T-helper 9 cell (primary cell): Measurements from ENCODE around the gene ADAT3.

Experiments
- DNase-seq: peaks from one replicate; pipeline ENCODE4 v3.0.0-alpha.2; 2020
- total RNA-seq, 2 donors: gene quantifications; one replicate each; lab custom pipeline; 2026; lab: John Stamatoyannopoulos, UW

ADAT3 gene
- total RNA-seq = 2.4 to 3.4 reads per million in 2 donors

DNA sequence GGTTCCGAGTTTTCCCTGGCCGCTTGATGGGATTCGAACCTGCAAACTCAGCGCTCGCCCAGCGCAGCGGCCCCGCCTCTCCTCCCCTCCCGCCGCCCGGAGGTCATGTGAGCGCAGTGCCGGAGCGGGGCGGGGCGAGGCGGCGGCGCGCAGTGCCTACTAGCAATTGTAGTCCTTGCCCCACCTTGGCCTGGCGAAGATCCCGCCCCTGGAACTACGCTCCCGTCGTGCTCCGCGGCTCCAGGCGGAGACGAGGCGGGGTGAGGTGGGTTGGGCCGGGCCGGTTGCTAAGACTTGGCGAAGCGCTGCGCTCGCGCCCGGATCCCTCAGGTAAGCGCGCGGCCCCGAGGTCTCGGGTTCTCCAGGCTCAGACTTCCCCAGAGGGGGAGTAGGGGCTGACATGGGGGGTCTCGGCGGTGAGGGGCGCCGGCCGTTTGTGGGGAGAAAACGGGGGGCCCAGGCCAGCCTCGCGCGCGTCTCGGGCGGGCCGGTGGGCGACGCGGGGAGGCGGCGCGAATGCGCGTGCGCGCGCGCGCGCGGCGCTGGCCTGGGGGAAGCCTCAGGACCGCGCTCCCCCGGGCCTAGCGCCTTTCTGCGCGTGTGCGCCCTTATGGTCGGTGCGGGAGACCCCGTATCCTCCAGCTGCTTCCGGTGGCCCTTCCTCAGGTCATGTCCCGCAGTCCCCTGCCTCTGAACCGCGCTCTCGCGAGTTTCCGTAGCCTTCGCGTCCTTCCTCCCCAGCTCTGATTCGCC is at the start of gene ADAT3, which contains the start of gene SCAMP4:
Gene ADAT3, plus strand, starts transcription at position 290 of the 753 bp plus-strand sequence. CDS start 6,649 bp downstream, outside the sequence.
Gene SCAMP4, plus strand, starts transcription at position 290 of the 753 bp plus-strand sequence. CDS start 9,621 bp downstream, outside the sequence.
- DNase-seq = peak; percentile 94

DNA sequence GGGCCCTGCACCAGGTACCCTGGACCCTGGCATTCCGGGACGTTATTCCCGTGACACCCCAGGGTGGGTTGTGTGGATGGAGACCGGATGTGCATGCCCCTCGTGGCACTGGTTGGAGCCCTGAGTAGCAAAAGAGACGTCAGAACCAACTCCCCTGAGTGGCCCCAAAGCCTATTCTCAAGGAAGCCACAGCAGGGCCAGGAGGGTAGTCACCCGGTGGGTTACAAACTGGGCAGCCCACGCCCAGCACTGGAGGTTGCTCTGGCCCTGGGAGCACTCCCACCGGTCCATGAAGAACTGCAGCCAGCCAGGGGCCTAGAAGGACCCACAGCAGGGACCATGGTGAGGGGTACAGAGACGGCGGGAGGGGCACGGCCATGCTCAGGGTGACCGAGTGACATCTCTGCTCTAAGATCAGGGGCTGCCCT is 49.4 kb upstream of the ADAT3 start:
- DNase-seq = no peak

DNA sequence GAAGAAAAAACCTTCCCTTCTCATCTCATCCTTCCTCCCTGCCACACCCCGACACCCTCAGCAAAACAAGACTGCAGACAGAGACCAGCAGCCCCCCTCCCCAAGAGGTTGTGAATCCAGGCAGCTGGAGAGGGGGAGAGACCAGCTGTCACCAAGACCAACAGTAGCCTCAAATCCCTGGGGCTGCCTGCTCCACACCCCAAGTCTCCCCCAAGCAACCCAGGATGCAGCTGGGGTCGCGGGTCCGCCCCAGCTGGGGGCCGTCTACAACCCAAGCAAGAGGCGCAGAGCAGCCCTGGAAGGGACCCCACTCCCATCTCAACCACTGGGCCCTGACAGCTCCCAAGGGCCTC is 48.9 kb upstream of the ADAT3 start:
- DNase-seq = no peak

DNA sequence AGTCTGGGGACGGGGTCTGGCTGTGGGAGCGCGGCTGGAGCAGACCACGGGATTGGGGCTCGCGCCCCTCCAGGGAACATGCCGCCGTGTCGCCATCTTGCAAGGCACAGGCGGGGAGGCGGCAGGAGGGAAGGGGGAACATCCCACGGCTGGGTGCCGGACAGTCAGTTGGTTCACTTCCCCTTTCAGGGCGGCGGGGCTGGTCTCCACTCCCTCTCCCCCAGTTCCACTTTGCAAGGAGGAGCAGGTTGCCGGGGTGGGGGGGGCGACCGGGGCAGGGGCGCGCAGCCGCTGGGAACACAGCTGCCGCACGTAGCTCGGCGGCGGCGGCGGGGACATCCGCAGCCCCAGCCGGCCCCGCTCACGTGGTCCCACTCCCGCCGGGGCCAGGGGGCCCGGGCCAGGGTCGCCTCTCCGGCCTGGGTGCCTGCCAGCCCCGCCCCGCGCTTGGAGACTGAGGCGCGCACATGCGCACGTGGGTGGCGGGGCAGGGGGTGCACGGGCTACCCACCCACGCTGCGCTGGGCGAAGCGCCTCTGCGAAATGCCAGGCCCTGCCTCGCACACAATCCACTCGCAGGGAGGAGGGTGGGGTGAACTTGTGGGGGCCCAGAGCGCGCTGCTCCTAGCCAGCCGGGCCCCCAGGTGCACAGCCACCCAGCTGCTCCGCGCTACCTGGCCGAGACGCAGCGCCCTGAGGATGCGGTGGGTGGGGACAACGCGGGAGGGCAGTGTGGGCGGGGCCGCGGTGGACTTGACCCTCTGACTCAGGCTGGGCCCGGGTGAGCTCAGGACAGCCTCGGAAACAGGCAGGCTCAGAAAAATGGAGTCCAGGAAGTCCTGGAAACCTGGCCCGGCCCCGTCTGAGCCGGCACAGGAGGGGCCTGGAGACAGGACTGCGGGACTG is 48.2 kb upstream of the ADAT3 start:
- DNase-seq = no peak

DNA sequence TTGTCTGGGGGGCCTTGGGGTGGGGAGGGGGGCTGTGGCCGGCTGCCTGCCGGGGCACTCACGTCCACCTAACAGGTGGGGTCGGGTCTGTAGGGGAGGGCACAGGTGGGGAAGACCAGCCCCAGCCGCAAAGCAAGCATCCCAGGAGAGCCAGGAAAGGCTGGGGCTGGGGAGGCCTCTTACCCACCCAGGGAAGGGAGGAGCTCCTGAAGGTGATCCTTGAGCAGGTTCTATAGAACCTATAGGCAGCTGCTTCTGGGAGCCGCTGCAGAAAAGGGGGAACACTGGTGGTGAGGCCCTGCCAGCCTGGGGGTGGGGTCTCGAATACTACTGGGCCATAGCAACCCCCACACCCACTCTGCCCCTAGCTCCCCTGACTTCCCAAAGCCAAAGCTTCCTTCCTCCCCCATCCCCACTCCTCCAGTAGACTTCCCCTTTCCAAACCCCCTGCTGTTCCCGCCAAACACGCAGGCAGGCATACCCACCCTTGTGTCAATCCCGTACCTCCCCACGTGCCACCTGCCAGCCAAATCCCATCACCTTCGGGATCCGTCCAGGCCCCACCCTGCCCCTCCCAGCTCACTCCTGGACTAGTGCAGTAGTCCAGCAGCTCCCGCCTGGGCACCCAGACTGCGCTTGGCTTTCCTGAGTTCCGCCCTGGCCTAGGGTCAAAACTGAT is 47.4 kb upstream of the ADAT3 start:
- no peak for DNase-seq

DNA sequence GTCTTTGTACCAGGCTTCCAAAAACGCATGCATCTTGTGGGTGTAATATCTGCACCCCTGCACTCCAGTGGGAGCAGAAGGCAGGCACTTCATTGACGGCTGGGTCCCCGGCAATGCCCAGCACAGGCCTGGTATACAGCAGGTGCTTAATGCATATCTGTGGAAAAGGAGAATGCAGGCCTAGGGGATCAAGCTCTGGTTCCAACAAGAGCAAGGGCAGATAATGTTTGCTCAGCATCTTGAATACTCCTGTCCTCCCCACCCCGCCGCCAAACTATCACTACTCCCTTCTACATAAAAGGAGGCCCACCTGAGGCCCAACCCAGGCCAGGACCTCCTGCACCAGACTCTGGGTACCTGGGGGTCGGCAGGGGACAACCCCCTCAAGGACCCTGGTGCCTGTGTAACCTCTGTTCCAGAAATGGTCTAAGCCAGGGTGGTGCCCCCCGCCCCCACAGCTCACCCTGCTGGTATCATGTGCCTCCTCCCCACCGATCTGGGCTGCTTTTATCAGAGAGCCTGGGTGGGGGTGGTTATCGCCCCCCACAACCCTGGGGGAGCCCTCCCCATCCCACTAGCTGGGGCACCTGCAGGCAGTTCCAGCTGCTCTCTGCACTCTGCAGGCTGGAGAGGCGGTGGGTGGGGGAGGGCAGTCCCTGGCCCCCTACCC is 46.7 kb upstream of the ADAT3 start:
- no peak for DNase-seq

DNA sequence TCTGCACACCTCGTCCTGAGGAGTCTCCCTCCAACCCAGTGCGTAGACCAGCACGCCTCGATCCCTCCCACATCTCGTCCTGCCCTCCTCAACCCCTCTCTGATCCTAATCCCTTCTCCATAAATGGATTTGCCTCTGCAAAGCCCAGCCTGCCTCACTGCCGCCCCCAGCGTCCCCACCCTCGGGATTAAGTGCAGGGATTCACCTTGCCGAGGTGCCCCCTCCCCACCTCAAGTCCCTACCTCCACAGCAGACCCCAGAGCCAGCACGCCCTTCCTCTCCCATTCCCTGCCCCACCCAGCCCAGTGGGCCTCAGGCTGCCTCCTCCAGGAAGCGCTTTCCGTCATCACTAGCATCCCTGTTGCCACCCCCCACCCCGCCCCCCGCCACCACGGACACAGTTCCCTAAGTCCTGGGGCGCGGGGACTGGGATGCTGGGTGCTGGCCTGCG is 45.8 kb upstream of the ADAT3 start:
- DNase-seq = no peak

DNA sequence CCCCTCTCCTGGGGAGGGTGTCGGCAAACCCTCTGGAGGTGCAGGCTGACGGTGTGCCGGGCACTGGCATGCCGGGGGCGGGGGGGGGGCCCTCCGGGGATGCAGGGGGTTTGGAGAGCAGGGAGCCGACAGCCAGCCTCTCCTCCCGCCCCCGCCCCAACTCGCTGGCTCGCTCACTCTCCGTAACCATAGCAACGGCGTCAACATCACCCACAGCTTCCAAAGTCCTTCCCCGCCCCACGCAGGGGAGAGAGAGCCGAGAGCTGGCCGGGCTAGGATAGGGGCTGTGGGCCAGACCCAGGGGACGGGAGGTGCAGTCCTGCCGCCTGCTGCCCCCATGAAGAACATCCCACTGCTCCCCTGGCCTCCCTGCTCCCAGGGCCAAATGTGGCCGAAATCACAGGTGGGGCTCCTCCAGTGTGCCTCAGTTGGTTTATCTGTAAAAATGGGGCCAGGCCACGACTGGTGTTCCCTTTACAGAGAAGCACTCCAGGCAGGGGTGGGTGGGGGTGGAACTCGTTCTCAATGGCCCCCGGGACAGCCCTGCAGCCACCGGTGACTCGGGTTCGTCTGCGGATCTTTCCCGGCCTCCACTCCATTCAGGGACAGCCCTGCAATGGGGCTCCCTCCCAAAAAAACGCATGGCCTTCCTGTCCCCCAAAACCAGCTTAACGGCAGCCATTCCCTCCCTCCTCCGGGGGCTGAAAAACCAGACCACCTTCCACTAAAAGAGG is 45.0 kb upstream of the ADAT3 start:
- DNase-seq = peak; percentile 64

DNA sequence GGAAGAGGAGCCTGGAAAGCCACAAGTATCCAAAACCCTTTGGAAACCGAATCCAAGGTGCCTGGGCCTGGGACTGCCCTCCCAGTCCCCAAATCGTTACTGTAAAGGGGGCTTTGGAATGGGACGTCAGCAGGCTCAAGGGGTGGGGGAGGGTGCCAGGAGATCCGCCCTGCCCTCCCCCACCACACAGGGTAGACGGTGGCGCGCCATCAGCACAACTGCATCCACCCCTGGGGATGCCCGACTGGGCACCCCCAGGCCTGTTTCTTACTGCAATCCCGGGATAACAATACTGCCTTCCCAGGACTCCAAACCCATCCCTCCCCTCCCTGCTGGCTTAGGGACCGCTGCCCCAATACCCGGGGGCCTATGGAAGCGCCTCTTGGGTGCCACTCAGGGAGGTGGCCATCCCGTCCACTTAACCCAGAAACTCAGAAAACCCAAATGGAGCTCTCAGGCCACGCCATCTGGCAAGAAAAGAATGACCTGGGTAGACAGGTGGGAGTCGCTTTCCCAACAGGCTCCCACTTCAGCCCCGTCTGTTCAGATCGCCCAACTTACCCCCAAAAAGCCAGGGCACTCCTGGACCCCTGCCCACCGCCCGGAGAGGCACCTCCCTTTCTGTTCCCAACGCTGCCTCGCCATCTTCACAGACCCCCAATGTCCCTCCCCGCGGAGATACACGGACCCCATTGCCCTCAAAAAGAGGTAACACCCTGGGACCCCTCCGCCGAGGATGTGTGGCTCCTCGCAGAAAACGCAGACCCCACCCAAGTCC is 44.2 kb upstream of the ADAT3 start:
- DNase-seq = no peak

DNA sequence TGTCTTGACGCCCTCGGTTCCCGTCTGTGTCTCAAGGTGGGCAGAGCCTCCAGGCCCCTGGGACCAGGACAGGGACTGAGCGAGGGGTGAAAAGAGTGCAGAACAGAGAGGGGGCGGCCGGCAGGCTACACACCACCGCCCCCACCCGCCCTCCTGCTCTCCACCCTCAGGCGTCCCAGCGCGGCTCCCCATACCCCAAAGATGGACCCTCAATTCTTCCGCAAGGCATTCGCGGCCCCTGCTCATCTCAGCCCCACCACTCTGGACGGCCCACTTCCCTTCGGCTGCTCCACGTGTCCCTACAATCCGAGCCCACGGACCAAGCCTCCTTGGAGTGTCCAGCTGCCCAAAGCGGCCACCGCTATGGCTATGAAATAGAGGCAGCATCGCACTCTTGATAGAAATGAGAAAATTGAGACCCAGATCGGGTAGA is 43.6 kb upstream of the ADAT3 start:
- no peak for DNase-seq

DNA sequence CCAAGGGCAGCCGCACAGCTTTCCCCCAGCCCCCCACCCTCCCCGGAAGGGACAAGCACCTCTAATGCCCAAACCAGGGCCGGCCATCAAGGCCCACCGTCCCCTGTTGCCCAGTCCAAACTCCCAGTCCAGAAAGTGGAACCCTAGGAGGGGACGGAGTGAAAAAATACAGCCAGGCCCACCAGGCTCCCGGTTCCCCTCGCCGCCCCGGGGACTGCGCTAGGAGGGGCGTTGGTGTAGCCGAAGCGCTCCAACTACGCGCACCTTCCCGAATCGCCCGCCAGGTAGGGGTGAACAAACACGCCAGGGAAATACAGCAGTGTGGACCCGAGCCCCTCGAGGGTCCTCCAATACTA is 43.2 kb upstream of the ADAT3 start:
- no peak for DNase-seq

DNA sequence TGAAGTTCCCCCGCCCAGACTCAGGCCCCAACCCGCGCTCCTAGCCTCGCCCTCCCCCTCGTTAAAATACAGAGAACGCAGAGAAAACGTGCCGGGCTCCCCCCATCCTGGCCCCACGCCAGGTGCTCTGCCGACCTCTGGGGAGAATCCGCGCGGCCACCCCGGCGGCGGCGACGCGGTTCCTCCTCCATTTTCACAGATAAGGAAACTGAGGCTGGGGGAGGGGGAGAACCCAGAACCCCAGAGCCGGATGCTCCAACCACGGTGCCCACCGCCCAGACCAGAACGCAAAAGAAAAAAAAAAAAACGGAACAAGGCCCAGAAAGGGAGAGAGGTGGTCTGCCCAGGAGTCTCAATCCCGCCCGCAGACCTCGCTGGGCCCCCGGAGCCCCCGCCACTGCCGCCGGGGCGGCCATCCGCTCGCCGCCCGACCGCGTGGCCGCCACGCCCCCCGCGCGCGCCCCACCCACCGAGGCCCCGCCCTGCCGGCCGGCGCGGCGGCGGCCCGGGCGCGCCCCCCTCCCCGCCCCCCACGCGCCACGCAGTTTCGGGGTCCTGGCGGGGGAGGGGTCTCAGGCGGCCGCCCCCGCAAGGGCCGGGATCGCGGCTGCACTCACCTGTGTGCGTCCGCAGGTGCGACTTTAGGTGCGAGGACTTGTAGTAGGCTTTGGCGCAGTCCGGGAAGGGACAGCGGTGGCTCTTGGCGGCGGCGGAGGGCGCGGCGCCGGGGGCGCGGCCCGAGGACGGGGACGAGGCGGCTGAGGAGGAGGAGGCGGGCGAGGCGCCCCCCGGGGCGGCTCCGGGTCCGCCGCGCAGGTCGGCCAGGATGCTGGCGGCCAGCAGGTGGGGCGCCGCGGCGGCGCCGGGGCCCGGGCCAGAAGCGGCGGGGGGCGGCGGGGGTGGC is 42.5 kb upstream of the ADAT3 start:
- DNase-seq = peak; percentile 63

DNA sequence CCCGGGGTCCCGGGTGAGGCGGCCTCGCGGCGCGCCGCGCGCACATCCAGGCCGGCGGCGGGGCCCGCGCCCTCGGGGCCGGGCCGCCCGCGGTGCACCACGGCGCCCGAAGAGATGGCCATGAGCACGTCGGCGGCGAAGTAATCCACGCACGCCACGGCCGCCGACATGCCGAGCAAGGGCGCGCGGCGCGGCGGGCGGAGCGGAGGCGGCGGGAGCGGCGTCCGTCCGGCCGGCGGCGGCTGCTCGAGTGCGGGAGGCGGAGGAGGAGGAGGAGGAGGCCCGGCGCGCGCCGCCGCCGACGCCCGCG is 41.9 kb upstream of the ADAT3 start, which contains the start of gene KLF16:
Gene KLF16, minus strand, starts transcription at position 252 of the 310 bp plus-strand sequence. Its CDS starts 82 bp downstream, at position 170.
- DNase-seq = no peak

DNA sequence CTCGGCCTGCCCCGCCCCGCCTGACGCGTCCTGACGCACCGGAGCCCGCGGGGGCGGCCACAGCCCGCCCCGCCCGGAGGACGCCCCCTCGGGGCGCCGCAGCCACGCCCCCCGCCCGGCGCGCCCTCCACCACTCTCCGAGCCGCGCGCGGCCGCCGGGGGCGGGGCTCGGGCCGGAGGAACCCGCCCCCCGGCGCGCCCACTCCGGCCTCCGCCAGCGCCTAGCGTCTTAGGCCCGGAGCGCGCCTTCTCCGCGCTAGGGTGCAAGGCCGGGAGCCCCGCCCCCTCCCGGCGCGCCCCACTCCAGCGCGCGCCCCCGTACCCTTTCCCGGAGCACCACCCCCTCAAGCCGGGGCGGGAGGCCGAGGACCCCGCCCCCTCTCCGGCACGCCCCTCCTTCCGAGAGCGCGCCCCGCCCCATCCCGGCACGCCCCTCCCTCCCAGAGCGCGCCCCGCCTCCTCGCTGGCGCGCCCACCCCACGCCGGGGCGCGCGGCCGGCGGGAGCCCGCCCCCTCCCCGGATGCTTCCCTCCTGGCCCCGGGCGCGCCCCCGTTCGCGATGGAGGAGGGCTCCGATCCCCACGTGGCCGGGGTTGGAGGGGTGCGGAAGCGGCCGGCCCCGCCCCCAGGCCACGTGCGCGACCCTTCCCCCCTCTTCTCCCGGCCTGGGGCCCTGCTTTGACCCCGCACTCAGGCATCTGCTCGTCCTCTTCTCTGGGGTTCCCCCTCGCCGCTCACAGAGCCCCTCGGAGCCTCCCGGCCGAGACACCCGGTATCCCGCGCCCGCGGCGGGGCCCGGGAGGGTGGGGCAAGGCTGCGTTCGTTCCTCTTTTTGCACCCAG is 41.3 kb upstream of the ADAT3 start:
- peak; percentile 89 for DNase-seq

DNA sequence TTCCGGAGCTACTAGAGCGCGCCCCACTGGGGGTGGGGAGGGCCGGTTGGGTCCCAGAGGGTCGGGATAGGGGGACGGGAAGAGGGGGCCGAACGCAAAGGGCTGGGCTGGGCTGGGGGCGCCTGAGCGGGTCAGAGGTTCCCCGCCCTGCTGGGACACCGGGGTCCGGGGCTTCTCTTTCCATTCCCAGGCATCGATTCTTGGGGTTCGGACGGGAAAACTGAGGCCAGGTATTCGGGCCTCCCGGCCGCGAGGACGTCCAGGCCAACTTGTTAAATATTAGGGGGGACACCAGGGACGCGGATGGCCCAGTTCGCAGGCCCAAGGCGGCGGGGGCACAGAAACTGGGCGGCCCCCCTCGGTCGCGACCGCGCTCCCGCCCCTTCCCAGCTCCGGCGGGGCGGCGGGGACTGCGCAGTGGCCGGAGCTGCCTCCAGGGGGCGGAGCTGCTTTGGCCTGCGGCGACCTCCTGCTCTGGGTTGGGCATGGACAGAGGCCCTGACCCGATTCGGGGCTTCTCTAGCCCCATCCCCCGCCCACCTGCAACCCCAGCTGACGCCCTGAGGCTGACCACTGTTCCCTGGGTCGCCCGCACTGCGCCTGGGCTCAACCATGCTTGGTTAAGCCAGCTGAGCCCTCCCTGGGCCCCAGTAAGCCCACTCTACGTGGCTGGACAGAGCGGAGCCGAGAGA is 40.6 kb upstream of the ADAT3 start:
- DNase-seq = no peak

DNA sequence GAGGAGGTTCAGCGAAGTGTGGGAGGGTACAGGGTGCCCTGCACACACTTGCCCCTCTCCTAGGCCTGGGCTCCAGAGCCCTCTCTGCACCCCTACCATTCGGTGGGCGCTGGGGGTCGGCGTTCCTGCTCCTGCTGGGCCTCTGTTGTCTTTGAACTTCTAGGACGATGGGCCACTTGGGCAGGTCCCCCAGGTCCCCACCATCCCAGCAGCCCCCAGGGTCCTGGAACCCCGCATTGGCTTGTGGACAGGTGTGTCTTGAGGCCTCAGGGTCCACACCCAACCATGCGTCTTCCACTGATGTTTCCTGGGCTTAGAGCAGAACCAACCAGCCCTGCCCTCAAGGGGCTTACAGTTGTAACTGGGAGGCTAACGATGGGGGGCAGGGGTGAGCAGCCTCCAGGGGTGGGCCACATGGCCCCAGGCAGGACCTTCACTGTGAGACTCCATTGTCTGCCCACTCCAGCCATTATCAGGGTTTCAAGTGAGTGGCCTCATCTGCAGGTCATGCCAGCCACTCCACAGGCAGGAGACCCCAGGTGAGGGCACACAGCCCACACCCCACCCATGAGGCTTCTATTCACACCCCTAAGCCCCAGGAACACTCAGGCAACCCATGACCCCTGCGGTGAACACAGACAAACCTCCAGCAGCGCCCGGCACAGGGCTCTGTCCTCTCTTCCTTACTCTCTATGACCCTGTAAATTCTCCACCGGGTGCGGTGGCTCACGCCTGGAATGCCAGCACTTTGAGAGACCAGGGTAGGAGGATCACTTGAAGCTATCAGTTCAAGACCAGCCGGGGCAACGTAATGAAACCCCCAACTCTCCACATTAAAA is 39.8 kb upstream of the ADAT3 start:
- no peak for DNase-seq

DNA sequence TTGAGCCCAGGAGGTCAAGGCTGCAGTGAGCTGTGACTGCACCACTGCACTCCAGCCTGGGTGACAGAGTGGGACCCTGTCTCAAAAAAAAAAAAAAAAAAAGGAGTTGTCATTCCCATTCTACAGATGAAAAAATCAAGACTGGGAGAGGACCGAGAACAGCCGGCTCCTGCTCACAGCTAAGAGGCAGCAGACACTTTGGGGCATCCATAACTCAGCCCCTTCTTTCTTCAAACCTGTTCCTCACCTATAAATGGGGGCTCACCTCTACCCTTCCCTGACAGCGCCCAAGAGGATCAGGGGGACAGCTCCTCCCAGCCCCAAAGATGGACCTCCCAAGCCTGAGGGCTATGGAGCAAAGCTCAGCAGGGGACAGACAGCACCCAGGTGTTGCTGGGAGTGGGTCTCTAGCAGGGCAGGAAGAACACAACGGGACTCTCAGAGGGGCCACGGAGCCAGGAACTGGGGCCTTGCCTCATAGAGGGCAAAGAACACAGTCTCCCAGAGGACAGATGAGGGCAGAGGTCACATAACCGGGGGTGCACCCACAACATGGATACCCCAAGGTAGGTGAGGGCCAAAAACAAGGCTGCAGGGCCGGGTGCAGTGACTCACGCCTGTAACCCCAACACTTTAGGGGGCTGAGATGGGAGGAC is 38.4 kb upstream of the ADAT3 start:
- DNase-seq = no peak
